Neuron (in vitro differentiated cells): ENCODE data around the gene GFRA1.
"Not testable (repeated sequence)": the region's sequence is repeated elsewhere in the genome, so short reads cannot be mapped to it uniquely, and the experiment has no call there.

Experiments used
- H2AFZ ChIP-seq: one replicate; pipeline ENCODE4 v1.6.1; 2013; ENCODE audit warnings: low read depth, mild to moderate bottlenecking, inconsistent platforms, low read length, moderate library complexity
- H3K27me3 ChIP-seq: one replicate; pipeline ENCODE4 v1.6.1; 2013; ENCODE audit warnings: low read length; ENCODE audit not compliant: insufficient read depth
- H3K36me3 ChIP-seq: one replicate; pipeline ENCODE4 v1.6.1; 2013; ENCODE audit warnings: low read length; ENCODE audit not compliant: insufficient read depth
- H3K4me1 ChIP-seq: one replicate; pipeline ENCODE4 v1.6.1; 2013; ENCODE audit warnings: low read length; ENCODE audit not compliant: insufficient read depth
- H3K4me3 ChIP-seq: 2 replicates; pipeline ENCODE4 v1.5.1; 2013; ENCODE audit warnings: mild to moderate bottlenecking, low read length, moderate library complexity
- H3K9me3 ChIP-seq: one replicate; pipeline ENCODE4 v1.6.1; 2013; ENCODE audit warnings: low read length

Gene GFRA1

DNA sequence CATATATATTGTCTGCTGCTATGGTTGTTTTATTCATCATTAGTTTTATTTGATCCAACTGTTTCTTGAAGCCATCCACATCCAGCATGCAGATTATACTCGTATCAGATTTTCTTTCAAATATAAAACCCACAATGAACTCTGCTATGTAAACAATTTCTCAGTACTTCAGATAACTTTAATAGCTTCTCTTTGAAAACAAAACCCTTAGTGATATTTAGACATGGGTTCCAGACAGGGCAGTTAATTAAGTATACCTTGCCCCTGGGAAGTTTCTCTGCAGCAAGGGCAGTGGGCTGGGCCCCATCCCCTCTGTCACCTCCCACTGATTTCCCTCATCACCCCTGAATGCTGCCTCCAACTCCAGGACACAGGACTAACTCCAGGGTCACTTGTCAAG, 104.3 kb downstream of the GFRA1 start:
- Histone ChIP-seq H3K4me1 (peaks cover 22% of the 10 kb centered on the region), H3K4me3 (no peak overlapping the region), H3K27me3 (no peaks in the 10 kb centered on the region), H3K9me3 (peaks cover 7% of the 10 kb centered on the region), H2AFZ (no peak overlapping the region), H3K36me3 (no peaks in the 10 kb centered on the region)

GRCh38 chr10:116168329-116168728, 104.7 kb downstream of the GFRA1 start:
- H3K4me1 ChIP-seq: peaks cover 26% of the 10 kb centered on the region
- no peak overlapping the region for H2AFZ ChIP-seq
- no peak overlapping the region for H3K4me3 ChIP-seq
- H3K27me3 ChIP-seq: no peaks in the 10 kb centered on the region
- peaks cover 7% of the 10 kb centered on the region for H3K9me3 ChIP-seq
- no peaks in the 10 kb centered on the region for H3K36me3 ChIP-seq

DNA sequence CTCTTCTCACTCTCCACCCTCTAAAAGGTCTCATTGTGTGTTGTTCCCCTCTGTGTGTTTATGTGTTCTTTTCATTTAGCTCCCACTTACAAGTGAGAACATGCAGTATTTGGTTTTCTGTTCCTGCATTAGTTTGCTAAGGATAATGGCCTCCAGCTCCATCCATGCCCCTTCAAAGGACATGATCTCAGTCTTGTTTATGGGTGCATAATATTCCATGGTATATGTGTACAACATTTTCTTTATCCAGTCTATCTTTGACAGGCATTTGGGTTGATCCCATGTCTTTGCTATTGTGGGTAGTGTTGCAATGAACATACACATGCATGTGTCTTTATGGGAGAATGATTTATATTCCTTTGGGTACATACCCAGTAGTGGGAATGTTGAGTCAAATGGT, 107.1 kb downstream of the GFRA1 start:
- peaks cover 11% of the 10 kb centered on the region for H3K9me3 ChIP-seq
- not testable (repeated sequence) for H3K36me3 ChIP-seq, H2AFZ ChIP-seq, H3K4me3 ChIP-seq, H3K27me3 ChIP-seq
- peaks cover 25% of the 10 kb centered on the region for H3K4me1 ChIP-seq

DNA sequence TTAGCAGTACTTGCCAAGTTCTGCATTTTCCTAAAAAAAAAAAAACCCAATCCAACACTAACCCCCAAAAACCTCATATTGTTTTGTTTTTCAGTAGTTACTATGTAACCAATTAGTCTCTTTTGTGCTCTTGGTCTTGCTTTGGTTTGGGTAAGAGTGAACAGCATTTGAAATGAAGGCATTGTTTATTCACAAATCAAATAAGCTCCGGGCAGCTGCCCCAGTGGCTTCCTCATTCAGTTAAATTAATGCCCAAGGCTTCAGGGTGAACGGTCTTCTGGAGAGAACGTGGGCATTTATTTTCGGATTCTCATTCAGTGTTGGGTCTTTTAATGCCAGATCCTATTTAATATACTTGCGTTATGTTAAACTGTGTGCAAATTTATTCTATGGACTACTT, 108.7 kb downstream of the GFRA1 start:
- Histone ChIP-seq H3K4me1 (peaks cover 14% of the 10 kb centered on the region), H2AFZ (no peak overlapping the region), H3K9me3 (peaks cover 7% of the 10 kb centered on the region), H3K27me3 (no peaks in the 10 kb centered on the region), H3K36me3 (no peaks in the 10 kb centered on the region), H3K4me3 (no peak overlapping the region)

DNA sequence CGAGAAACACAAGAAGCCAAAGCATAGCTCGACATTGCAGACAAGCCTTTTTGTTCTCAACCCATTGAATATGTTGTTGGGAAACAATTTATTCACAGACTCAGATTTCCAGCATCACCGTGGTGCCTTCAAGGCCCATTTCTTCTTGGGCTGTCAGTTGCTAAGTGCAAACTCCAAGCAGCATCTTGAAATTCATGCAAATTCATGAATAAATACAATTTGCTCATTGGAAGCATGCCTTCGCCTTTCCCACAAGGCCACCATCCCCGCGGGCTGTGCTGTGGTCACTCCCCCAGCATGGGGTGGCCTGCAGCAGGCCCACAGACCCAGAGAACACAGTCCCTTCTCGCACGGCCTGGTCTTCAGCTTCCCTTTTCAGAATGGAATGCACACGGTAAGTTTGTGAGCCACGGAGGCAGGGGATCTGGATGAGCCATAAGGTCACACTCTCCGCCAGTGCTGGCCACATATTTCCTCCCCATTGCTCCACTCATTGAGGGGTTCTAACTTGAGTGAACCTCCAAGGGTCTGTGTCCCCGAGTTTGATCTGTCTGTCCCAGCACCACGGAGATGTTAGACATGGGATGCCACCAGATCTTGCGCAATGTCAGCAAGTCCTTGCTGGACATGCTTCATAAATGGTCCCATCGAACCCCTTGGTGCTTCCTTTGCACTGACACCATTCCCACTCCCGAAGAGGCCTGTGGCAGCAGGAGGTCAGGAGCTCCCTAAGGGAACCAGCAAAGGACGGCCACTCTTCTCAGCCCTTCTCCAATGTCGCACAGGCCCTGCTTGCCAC, 109.5 kb downstream of the GFRA1 start:
- Histone ChIP-seq H3K9me3 (peaks cover 7% of the 10 kb centered on the region), H3K4me1 (peaks cover 14% of the 10 kb centered on the region), H3K36me3 (no peaks in the 10 kb centered on the region), H2AFZ (no peak overlapping the region), H3K4me3 (no peak overlapping the region), H3K27me3 (no peaks in the 10 kb centered on the region)

DNA sequence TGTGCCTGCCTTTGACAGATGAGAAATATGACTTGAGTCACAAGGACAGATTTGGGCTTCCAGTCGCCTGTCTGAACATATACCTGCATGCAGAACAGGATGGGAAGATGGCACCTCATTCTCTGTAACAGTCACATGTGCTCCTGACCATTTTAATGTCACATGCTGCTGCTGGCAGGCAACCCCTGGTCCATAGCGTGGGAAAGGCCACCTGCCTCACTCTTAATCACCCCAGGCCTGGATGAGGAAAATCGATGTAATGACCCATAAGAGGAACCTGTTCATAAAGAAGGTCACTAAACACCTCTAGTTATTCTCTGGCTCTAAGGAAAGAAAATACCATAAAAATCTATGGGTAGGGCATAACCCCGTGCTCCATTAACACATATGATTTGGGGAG, 110.2 kb downstream of the GFRA1 start:
- peaks cover 14% of the 10 kb centered on the region for H3K4me1 ChIP-seq
- no peaks in the 10 kb centered on the region for H3K36me3 ChIP-seq
- H2AFZ ChIP-seq: no peak overlapping the region
- peaks cover 7% of the 10 kb centered on the region for H3K9me3 ChIP-seq
- H3K27me3 ChIP-seq: no peaks in the 10 kb centered on the region
- no peak overlapping the region for H3K4me3 ChIP-seq

DNA sequence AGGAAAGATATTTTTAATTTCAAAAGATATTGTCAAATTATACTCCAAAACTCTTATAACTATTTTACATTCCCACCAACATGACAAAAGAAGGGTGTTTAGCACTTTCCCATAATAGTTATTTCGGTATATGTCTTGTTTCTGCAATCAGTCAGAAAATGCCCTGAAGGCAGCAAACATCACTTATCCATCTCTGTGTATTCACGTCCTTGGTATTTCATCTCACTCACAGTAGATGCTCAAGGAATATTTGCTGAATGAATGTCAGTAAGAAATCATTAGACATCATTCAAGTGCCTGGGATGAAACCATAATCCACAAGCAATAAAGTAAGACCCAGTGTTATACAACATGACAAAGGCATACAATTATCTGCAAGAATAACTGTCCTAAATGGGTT, 112.7 kb downstream of the GFRA1 start:
- H3K4me1 ChIP-seq: peaks cover 25% of the 10 kb centered on the region
- H3K27me3 ChIP-seq: no peaks in the 10 kb centered on the region
- no peaks in the 10 kb centered on the region for H3K36me3 ChIP-seq
- peaks cover 3% of the 10 kb centered on the region for H3K9me3 ChIP-seq
- no peak overlapping the region for H3K4me3 ChIP-seq
- H2AFZ ChIP-seq: no peak overlapping the region

GRCh38 chr10:116159197-116159596, 113.8 kb downstream of the GFRA1 start:
- no peaks in the 10 kb centered on the region for H3K36me3 ChIP-seq
- peaks cover 3% of the 10 kb centered on the region for H3K9me3 ChIP-seq
- H2AFZ ChIP-seq: no peak overlapping the region
- no peak overlapping the region for H3K4me3 ChIP-seq
- no peaks in the 10 kb centered on the region for H3K27me3 ChIP-seq
- H3K4me1 ChIP-seq: peaks cover 21% of the 10 kb centered on the region

DNA sequence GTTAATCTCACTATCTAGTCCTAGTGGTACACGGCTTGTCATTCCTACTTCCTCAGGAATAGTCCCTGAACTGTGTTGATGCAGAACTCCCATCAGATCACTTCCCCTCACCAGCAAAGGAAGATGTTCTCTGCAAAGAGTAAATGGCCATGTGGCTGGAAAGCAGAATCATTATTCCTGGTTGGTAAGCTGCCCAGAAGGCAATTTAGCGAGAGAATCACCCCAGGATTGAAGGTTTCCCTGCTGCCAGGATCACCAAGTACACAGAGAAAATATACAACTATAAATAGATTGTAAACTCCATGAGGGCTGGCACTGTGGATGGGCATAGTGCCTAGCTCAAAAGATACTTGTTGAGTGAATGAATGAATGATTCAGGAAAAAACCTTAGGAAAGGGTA, 115.0 kb downstream of the GFRA1 start:
- H3K4me3 ChIP-seq: no peak overlapping the region
- H2AFZ ChIP-seq: no peak overlapping the region
- H3K27me3 ChIP-seq: no peaks in the 10 kb centered on the region
- no peaks in the 10 kb centered on the region for H3K36me3 ChIP-seq
- peaks cover 3% of the 10 kb centered on the region for H3K9me3 ChIP-seq
- H3K4me1 ChIP-seq: peaks cover 12% of the 10 kb centered on the region

DNA sequence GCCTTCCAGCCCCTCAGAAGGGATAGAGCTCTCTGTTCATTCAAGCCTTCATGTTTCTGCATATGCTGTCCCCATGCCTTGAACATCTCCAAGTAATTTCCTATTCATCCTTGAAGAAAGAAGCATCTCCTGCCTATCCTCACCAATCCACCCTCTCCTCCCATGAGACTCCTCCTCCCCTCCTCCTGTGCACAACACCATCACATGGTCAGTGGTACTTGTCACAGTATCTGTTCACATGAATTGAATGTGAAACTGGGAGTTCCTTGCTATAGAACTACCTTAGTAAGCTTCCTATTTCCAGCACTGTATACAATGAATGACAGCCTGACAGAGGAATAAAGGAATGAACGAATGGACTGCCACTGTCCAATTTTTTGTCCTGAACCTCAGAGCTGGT, 115.5 kb downstream of the GFRA1 start:
- Histone ChIP-seq H3K36me3 (no peaks in the 10 kb centered on the region), H3K9me3 (peaks cover 3% of the 10 kb centered on the region), H3K4me3 (no peak overlapping the region), H3K27me3 (no peaks in the 10 kb centered on the region), H3K4me1 (peaks cover 10% of the 10 kb centered on the region), H2AFZ (no peak overlapping the region)

DNA sequence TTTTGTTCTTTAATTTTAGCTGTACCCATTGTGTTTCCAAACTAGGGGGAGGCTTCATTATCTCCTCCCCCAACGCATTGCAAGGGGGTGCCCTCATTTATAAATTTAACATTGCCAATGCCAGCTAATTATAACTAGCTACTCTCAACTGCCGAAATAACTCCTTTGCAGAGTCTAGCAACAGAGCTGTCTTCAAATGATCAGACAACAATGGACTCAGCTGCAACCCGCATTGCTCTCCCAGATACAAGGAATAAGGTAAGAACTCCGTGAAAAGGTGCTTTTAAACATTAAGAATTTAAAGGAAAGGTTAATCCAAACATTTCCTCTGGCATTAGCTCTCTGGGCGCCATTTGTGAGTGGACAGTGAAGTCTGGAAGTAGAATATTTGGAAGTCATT, 116.2 kb downstream of the GFRA1 start:
- Histone ChIP-seq H2AFZ (no peak overlapping the region), H3K27me3 (no peaks in the 10 kb centered on the region), H3K9me3 (no peaks in the 10 kb centered on the region), H3K4me3 (no peak overlapping the region), H3K36me3 (no peaks in the 10 kb centered on the region), H3K4me1 (peaks cover 10% of the 10 kb centered on the region)

- Histone ChIP-seq H3K27me3 (no peaks in the 10 kb centered on the region), H3K36me3 (no peaks in the 10 kb centered on the region), H3K4me3 (no peak overlapping the region), H3K9me3 (no peaks in the 10 kb centered on the region), H3K4me1 (peaks cover 10% of the 10 kb centered on the region), H2AFZ (no peak overlapping the region)
Observed at GRCh38 chr10:116155191-116155590, 117.8 kb downstream of the GFRA1 start.

- Histone ChIP-seq H3K4me1 (peaks cover 10% of the 10 kb centered on the region), H3K27me3 (no peaks in the 10 kb centered on the region), H2AFZ (no peak overlapping the region), H3K36me3 (no peaks in the 10 kb centered on the region), H3K9me3 (no peaks in the 10 kb centered on the region), H3K4me3 (no peak overlapping the region)
Observed at GRCh38 chr10:116154651-116155050, 118.4 kb downstream of the GFRA1 start.

DNA sequence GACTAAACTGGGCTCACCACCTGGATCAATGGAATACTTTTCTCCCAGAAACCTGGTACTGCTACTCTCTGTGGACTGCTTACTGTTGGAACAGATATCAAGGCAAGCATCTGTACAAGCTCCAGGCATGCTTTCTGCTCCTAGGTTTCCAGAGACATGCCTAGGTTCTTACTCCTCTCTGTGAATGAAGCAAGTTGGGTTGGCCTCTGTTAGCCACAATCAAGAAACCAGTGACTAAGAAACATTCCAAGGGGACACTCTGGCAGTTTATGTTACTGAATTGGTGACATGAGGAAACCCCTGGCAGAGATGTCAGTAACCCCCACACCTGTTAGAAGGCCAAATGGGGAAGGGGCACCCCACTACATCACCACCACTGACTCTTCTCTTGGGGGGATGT, 121.9 kb downstream of the GFRA1 start:
- Histone ChIP-seq H3K4me1 (peaks cover 13% of the 10 kb centered on the region), H2AFZ (no peak overlapping the region), H3K27me3 (no peaks in the 10 kb centered on the region), H3K36me3 (no peaks in the 10 kb centered on the region), H3K9me3 (no peaks in the 10 kb centered on the region), H3K4me3 (no peak overlapping the region)
